OCI-M1 (cell line): ENCODE data around the gene ANKH.

Experiments used
- DNase-seq: peaks from one replicate; lab custom pipeline; 2025; lab: John Stamatoyannopoulos, UW

The ANKH gene

GRCh38 chr5:14760548-14761002 lies 111.0 kb downstream of the ANKH start:
- no peak for DNase-seq

- no peak for DNase-seq
Observed at GRCh38 chr5:14759744-14760547, 111.6 kb downstream of the ANKH start.

- no peak for DNase-seq
Observed at GRCh38 chr5:14757850-14758249, 113.7 kb downstream of the ANKH start.

GRCh38 chr5:14756478-14756877 lies 115.1 kb downstream of the ANKH start:
- DNase-seq: no peak

- no peak for DNase-seq
Observed at GRCh38 chr5:14753947-14754346, 117.6 kb downstream of the ANKH start.

GRCh38 chr5:14753292-14753691 lies 118.3 kb downstream of the ANKH start:
- DNase-seq: no peak

- DNase-seq: no peak
Observed at GRCh38 chr5:14752497-14753071, 119.0 kb downstream of the ANKH start.

- no peak for DNase-seq
Observed at GRCh38 chr5:14750712-14751111, 120.9 kb downstream of the ANKH start.

GRCh38 chr5:14749579-14750101 lies 121.9 kb downstream of the ANKH start:
- no peak for DNase-seq

GRCh38 chr5:14748180-14748900 lies 123.2 kb downstream of the ANKH start:
- DNase-seq: no peak

- no peak for DNase-seq
Observed at GRCh38 chr5:14745753-14746152, 125.8 kb downstream of the ANKH start.

GRCh38 chr5:14745188-14745563 lies 126.4 kb downstream of the ANKH start:
- DNase-seq: no peak

GRCh38 chr5:14744296-14745187 lies 127.0 kb downstream of the ANKH start:
- DNase-seq: no peak

- no peak for DNase-seq
Observed at GRCh38 chr5:14743601-14744295, 127.8 kb downstream of the ANKH start.

GRCh38 chr5:14742498-14742897 lies 129.1 kb downstream of the ANKH start:
- no peak for DNase-seq

GRCh38 chr5:14741801-14742440 lies 129.7 kb downstream of the ANKH start:
- no peak for DNase-seq

- no peak for DNase-seq
Observed at GRCh38 chr5:14741131-14741530, 130.4 kb downstream of the ANKH start.

GRCh38 chr5:14739981-14740380 lies 131.6 kb downstream of the ANKH start:
- DNase-seq: no peak

- no peak for DNase-seq
Observed at GRCh38 chr5:14739538-14739937, 132.0 kb downstream of the ANKH start.

- no peak for DNase-seq
Observed at GRCh38 chr5:14738050-14738449, 133.5 kb downstream of the ANKH start.

GRCh38 chr5:14737291-14737690 lies 134.3 kb downstream of the ANKH start:
- DNase-seq: no peak
